Measurements from ENCODE around the gene KLHL22. TPM values are rescaled to one million over a fixed set of nuclear protein-coding genes. Genes with fewer than 3 reads are reported as not detected.

KLHL22 gene
- total RNA-seq, 4 donors from 2014 or later: 14.0 to 23.8 (median 20.2) TPM

DNA sequence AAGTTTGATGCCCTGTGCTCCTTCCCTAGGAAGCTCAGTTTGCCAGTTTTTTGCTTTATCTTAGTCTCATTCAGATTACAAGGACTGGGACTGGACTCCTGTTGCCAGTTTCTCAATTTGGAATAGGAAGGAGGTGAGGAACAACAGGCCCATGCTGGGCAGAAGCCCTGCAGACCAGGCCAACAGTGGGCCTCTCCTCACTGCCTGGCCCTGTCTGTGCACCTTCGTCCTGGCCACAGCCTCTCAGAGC lies 35.5 kb upstream of the KLHL22 start:
- no peak overlapping the region for H3K4me3 ChIP-seq (ENCODE audit: low read depth, poor library complexity, severe bottlenecking)
- intact Hi-C loops (cut with DNase I; ENCODE audit: low total_unique reads): no loop called here
- TF ChIP-seq, protein P1, sequence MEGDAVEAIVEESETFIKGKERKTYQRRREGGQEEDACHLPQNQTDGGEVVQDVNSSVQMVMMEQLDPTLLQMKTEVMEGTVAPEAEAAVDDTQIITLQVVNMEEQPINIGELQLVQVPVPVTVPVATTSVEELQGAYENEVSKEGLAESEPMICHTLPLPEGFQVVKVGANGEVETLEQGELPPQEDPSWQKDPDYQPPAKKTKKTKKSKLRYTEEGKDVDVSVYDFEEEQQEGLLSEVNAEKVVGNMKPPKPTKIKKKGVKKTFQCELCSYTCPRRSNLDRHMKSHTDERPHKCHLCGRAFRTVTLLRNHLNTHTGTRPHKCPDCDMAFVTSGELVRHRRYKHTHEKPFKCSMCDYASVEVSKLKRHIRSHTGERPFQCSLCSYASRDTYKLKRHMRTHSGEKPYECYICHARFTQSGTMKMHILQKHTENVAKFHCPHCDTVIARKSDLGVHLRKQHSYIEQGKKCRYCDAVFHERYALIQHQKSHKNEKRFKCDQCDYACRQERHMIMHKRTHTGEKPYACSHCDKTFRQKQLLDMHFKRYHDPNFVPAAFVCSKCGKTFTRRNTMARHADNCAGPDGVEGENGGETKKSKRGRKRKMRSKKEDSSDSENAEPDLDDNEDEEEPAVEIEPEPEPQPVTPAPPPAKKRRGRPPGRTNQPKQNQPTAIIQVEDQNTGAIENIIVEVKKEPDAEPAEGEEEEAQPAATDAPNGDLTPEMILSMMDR (IDR thresholded peaks at IDR 0.05): no peak
- no peak for TF ChIP-seq POLR2A (IDR thresholded peaks at IDR 0.05)
- WGBS, 2 donors: 8 to 18% methylated on average over 1 of the region's 1 CpG
- no peak for DNase-seq (ENCODE audit: low spot score in 2 of 2)

- no peak overlapping the region for H3K4me3 ChIP-seq (ENCODE audit: low read depth, poor library complexity, severe bottlenecking)
- intact Hi-C loops (cut with DNase I; ENCODE audit: low total_unique reads): no loop called here
- DNase-seq (ENCODE audit: low spot score in 2 of 2): no peak
- WGBS, 2 donors: 31 to 38% methylated on average over 15 of the region's 15 CpGs
- TF ChIP-seq, protein P1 (IDR thresholded peaks at IDR 0.05): no peak
- TF ChIP-seq POLR2A (IDR thresholded peaks at IDR 0.05): no peak
Observed at GRCh38 chr22:20530368-20531153, 35.0 kb upstream of the KLHL22 start.

GRCh38 chr22:20528405-20528978 lies 32.9 kb upstream of the KLHL22 start:
- intact Hi-C loops (cut with DNase I; ENCODE audit: low total_unique reads): no loop called here
- no peak for DNase-seq (ENCODE audit: low spot score in 2 of 2)
- 94 to 97% methylated on average over 7 of the region's 7 CpGs for WGBS, 2 donors
- TF ChIP-seq, protein P1 (IDR thresholded peaks at IDR 0.05): no peak
- no peak for TF ChIP-seq POLR2A (IDR thresholded peaks at IDR 0.05)
- H3K4me3 ChIP-seq (ENCODE audit: low read depth, poor library complexity, severe bottlenecking): no peak overlapping the region

GRCh38 chr22:20526628-20527355 lies 31.2 kb upstream of the KLHL22 start:
- TF ChIP-seq, protein P1 (IDR thresholded peaks at IDR 0.05): no peak
- no peak for TF ChIP-seq POLR2A (IDR thresholded peaks at IDR 0.05)
- WGBS, 2 donors: 63 to 64% methylated on average over 6 of the region's 6 CpGs
- intact Hi-C loops (cut with DNase I; ENCODE audit: low total_unique reads): no loop called here
- DNase-seq (ENCODE audit: low spot score in 2 of 2): no peak
- no peak overlapping the region for H3K4me3 ChIP-seq (ENCODE audit: low read depth, poor library complexity, severe bottlenecking)

DNA sequence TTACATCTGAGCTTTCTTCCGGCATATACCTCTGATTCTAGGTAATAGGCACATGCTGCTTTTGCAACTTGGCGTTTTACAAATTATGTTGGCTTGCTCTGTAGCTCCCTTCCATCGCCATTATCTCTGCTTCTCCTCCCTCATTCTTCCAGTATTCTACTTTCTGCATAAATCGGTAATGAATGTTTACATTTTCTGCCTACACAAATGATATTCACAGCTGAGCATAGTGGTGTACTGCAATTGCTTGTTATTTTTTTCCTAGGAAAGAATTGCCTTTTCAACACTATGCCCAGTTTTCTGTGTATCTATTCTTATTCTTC lies 30.7 kb upstream of the KLHL22 start:
- no peak for DNase-seq (ENCODE audit: low spot score in 2 of 2)
- TF ChIP-seq, protein P1 (IDR thresholded peaks at IDR 0.05): no peak
- no peak for TF ChIP-seq POLR2A (IDR thresholded peaks at IDR 0.05)

More for the DNA sequence above, 30.7 kb upstream of the KLHL22 start:
- H3K4me3 ChIP-seq (ENCODE audit: low read depth, poor library complexity, severe bottlenecking): no peak overlapping the region
- 79 to 82% methylated on average over 4 of the region's 4 CpGs for WGBS, 2 donors
- intact Hi-C loops (cut with DNase I; ENCODE audit: low total_unique reads): no loop called here
